ENCODE measurements around the gene SRGAP1.
A peak's percentile ranks its signal among the peaks of the same experiment; 100 is the strongest.
"Not testable (repeated sequence)": the region's sequence is repeated elsewhere in the genome, so short reads cannot be mapped to it uniquely, and the experiment has no call there.

Gene SRGAP1

GRCh38 chr12:64063121-64063520 is 218.6 kb downstream of the SRGAP1 start:
- no peak for DNase-seq

DNA sequence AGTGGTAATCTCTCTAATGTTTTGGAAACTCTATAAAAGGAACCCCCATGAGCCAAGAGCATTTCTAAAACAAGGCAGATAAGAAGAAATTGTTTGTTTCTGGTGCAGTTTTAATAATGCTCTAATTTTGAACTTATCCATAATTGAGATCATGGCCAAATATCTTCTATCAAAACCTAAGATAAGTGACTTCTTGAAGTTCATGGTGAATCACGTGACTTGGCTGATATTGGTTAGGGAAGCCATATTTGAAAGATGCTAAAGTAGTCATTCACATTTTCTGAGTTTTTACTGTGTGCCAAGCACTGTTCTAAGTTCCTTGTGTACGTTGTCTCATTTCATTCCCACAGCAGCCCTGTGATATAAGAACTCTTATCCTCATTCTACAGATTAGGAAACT is 219.7 kb downstream of the SRGAP1 start:
- DNase-seq: no peak

DNA sequence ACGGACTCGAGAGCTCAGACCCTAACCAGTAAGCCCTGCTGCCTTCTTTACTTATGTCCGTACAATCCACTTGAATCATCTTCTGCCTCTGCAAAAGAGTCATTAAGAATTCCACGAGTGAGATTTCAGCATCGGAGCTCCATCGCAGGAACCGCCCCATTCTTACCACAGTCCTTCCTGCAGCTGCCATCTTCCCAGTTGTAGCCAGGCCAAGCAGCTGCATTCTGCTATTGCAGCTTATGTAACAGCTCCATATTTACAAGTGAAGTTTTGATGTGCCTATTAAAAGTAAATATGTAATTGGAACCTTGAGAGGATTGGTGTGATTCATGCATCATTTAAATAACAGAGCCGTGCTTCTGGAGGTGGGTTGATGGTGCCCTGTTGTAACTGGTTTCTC is 220.2 kb downstream of the SRGAP1 start:
- no peak for DNase-seq

GRCh38 chr12:64065881-64066451 is 221.5 kb downstream of the SRGAP1 start:
- no peak for DNase-seq

DNA sequence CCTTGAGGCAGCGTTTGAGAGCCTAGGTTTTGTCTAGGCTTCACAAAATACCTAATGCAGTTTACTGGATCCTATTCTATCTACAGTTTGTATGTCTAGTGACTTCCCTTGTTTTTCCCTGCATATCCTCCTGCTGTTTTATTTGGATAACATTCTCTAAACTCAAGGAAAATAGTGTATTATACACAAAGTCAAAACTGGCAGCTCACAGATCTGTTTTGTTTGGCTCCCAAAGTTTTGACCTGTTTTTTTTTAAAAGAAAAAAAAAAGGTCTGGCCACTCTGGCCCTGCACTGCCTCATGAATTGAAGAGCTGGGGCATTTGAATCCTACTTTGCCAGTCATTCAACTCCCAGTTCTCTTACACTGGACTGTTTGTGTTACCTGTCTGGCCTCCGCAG is 222.3 kb downstream of the SRGAP1 start:
- no peak for DNase-seq

GRCh38 chr12:64070454-64070853 is 226.0 kb downstream of the SRGAP1 start:
- no peak for DNase-seq

- no peak for DNase-seq
These were observed 228.5 kb downstream of the SRGAP1 start for GRCh38 chr12:64072916-64073575.

DNA sequence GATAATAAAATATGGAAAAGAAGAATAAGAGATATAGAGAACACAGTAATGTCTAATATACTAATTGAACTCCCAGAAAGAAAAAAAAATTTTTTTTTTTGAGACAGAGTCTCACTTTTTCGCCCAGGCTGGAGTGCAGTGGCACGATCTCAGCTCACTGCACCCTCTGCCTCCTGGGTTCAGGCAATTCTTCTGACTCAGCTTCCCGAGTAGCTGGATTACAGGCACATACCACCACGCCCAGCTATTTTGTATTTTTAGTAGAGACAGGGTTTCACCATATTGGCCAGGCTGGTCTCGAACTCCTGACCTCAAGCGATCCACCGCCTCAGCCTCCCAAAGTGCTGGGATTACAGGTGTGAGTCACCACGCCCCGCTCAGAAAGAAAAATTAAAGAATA is 232.1 kb downstream of the SRGAP1 start:
- DNase-seq: not testable (repeated sequence)

DNA sequence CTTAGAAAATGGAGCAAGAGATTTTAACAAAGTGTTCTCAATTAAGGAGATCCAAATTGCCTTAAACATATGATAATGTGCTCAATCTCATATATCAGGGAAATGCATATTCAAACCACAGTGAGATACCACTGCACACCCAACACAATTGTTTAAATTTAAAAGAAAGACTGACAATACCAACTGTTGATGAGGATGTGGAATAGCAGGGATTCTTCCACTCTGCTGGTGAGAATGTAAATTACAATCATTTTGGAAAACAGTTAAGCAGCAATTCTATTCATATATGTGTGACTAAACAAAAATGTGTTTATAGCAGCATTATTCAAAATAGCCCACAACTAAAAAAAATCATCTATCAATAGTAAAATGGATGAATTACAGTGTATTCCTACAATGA is 233.4 kb downstream of the SRGAP1 start:
- DNase-seq: no peak

DNA sequence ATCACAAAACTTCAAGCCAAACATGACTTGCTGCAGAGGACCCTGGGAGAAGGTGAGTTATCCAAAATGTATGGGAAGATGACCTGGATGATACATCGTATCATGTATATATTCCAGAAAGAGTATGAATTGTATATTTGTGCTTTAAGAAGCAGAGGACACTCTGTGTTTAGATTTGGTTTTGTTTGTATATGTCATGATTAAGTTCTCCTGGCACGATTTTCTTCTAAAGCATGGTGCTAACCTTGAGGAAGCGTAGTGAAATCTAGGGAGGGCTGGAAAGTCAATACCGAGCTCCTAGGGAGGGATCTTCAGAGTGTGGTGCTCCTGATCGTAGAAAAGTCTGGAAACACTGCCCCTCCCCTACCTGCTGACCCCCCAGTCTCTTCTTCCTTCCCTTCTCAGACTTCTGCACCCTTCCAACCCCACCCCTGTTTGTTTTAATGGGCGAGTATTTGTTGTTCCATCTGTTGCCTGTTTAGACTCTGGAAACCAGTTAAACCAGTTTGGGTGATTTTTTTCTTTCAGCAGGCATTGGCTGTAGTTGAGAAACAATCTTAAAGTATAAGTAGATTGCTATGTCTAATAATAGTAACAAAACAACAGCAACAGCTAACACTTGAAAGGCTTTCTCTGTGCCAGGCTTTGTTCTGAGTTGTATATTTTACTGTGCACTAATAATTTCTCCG is 236.0 kb downstream of the SRGAP1 start:
- DNase-seq: no peak

DNA sequence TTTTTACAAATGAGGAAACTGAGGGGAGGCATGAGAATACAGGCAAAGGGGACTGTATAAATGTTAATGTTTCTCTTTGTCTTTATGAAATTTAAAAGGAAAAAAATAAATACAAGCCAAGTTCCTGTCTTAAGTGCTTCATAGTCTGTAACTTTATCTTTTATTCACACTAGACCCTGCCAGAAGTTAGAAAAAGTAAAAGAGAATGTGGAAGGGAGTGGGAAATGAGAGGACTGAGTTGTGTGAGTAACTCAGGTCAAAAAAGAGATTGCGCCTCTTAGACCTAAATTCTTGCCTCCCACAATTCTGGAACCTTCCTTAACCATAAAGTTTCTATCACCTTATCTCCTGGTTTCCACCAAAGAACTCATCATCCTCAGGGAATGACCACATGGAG is 236.5 kb downstream of the SRGAP1 start:
- no peak for DNase-seq

DNA sequence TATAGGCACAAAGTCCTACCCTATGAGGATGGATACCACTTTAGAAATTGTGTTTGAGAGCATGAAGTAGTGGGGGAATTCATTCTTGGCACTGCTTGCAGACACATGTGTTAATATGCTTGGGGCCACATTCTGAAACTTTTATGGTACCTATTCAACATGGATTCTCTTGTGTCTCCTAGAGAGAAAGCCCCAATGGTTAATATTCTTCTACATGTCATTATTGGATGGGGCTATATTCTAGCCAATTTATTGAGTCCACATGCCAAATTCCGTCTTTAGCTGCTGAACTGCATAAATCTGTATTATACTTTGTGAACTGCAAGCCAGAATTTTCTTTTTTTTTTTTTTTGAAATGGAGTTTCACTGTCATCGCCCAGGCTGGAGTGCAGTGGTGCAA is 237.6 kb downstream of the SRGAP1 start:
- no peak for DNase-seq

DNA sequence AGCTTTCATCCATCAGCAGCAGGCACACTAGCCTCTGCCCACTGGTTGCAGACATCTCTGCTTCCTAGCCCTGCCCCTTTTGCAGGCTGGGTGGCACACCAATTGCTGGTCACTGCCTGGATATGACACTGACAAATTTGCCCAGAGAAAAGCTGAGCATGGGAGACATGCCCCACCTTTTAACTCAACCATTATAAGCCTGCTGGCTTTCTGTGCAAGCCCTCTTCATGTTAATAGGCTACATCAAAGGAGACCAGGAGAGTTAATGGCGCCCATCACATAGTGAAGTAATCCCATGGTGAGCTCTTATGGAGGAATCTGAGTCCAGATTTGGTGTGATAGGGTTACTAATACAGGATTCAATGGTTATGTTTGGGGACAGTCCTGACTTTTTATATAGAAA is 238.4 kb downstream of the SRGAP1 start:
- DNase-seq: peak; percentile 26

DNA sequence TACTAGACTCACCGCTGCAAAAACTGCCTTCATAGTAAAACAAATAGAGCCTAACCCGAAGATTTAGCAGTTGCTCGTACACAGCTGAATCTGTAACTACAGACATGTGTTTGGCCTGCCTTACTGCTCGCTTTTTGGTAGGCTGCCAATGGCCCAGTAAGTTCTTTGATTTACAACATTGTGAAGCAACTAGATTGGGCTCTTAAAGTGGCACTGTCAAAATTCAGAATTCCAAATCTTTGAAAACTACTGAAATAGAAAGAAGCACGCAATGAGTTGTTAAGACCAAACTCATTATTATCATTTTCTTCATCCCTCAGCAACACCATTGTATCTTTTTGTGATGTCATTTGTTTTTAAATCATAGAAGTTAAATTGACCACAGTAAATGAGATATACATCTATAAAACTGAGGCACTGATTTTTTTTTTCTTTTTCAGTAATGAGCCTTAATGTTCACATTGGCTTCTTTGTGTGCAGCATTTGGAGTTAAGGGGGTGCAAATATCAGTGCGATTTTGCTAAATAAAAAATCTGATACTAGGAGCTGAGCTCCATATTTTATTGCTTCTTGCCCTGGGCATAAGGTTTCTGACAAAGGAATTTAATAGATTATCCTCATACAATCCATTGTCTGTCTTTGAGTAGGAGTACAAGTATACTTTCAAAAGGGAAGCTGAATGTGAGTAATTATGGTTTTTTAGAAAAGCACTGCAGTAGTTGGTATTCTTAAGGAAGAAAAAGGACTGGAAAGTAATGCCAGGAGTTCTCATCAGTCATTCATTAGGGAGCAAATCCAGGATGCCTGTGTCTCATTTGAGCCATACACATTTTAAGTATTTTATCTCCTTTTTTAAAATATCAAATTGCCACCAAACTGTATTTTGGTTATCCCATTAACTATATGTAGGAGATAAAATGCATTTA is 239.0 kb downstream of the SRGAP1 start:
- DNase-seq: no peak

DNA sequence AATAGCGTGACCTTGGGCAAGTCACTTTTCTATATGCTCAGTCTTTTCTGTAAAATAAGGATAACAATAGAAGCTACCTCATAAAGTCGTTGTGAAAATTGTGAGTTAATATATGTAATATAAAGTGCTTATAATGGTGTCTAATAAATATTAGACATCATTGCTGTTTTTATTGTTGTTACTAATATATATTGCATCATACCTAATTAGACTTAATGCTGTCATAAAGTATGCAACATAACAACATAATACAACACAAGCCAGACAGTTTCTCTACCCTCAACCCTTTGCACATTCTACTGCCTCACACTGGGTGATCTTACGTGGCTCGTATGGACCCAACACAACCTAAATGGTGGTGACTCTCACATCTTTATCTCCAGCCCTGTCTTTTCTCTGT is 240.7 kb downstream of the SRGAP1 start:
- no peak for DNase-seq

DNA sequence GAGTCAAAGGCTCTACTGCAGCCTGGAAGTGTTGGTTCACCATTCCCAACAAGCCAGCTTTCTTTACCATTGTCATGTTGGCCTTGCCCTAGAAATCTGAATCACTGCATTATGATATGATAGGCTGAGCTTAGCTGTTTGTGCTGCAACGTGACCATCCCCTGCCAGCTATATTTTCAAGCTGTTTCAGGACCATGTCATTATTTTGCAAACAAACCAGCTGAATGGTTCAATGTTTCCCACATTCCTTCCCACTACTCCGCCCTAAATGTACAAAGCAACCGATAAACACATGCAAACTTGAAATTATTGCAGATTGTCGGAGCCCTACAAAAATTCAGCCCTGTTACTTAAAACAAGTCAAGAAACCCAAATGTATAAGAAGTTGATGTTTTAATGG is 241.5 kb downstream of the SRGAP1 start:
- DNase-seq: no peak

DNA sequence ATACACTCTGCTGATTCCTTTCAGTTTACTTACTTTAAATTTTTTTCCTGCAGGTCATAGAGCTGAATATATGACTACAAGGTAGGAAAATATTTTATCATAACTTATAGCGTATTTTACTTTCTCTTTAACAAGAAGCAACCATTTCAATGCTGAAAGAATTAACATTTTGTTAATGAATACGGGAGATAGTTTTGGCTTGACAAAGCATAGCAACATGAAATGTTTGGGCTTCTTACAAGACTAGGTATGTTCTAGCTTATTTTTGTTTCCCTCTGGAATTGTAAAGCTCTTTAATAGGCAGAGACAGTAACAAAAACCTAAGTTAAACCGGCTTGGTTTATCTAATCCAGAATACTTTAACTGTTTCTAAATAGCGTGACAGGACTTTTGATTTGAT is 242.4 kb downstream of the SRGAP1 start:
- DNase-seq: no peak

DNA sequence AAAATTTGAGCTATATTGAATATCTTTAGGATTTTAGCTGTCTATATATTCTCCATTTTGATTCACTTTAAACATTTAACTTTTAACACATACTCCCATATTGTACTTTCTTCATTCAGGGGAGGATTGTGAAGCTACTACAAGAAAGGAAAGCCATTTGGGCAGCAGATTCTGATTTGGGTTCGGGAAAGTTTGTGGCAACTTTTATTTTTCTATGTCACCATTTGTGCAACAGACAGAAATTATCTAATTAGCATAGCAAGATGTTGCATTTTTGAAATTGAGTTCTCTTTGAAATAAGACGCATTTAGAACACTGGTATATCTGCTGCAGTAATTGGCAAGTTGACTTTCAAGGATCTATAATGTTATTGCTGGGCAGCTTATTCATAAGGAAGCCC is 243.3 kb downstream of the SRGAP1 start:
- DNase-seq: no peak

DNA sequence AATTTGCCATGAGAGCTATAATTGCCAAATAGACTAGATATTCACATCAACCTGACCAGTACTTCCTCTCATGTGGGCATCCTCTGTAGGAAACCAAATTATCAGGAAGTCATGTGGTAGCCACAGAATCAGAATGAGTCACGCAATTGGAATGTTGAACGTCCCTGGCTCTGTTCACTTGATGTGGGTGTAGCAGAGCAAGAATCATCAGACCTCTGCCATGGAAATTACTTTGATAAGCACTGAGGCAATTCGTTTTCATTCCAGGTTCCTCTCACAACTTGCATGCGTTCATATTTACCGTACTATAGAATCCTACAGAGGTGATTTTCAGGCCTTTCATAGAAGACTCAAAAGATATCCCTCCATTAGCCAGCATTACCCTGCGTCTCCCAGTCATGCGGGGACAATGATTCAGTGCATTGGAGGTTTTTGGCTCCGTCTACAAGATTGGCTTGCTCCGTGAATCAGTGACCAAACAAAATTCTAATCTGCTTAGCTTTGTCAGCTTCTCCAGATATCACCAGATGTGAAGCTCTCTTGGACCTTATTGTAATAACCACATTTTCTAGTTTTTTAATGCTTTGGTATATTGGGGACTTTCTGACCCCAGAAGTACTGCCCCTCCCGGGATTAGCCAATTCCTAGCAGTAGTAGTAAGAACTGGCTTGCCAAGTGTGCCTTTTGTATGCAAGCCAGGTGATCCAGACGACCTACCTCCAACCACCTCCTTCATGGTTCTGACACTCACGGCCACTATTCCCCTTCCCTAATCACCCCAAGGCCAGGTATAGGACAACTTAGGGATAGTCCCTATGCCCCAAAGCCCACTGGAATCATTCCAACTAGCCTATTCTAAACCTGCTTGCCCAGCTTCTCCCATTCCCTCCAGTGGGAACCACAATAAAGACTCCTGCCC is 244.2 kb downstream of the SRGAP1 start:
- DNase-seq: no peak

DNA sequence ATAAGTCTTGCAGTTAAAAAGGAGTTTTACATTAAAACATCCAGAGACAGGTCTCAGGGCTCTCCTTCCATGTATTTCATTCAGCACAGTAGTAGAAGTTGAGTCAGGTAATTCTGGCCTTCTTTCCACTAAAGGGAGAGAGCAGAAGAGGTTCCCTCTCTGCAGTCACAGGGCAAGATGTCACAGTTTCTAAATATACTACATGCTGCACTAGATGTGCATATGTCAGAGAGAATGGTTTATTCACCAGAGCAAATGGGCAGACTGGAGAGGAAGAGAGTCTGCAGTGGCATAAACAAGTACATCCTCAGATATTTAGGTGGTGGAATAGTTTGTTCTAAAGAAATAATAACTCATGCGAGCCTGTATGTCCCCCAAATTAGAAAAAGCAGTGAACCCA is 245.5 kb downstream of the SRGAP1 start:
- DNase-seq: no peak

GRCh38 chr12:64091186-64091585 is 246.7 kb downstream of the SRGAP1 start:
- DNase-seq: no peak

DNA sequence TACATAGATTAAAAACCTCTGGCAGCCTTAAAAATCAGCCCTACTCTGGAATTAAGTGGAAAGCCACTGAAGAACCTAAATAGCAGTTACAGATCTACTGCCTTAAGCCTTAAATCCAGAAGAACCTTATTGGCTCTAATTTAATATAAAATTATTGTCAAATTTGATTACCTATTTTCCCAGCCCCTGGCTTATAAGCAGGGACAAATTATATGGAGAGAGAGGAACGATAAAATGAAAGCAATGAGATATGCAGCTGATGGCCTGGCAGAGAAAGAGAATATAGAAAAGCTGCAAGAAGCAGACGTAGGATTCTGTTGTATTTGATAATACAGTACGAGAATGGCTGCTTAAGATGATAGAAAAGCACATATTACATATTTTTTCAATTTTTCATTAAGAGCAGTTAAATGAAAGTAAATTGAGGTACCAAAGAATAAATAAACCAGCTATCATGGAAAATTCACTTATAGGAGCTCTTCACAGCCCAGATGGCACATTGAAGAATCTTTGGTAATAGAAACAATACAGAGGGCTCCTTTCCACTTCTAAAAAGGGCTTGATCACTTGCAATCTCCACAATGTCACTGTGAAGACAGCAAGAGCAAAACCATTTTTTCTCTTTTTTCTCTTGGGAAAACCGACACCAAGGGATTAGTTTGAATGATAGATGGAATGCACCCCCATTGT is 248.2 kb downstream of the SRGAP1 start:
- no peak for DNase-seq
